Esophagus muscularis mucosa (tissue), 3 donors: ENCODE data around the gene RPS19BP1.

Source experiments
- POLR2A ChIP-seq: fragments of 450-650 bp; IDR thresholded peaks from one replicate; pipeline ENCODE4 v1.6.1; 2017; ENCODE audit warnings: antibody characterized with exemption, moderate library complexity, mild to moderate bottlenecking, low read depth
- POLR2AphosphoS5 ChIP-seq, 2 donors: sonication (generic); formaldehyde crosslinking; IDR thresholded peaks; one replicate each; pipeline ENCODE4 v1.6.1; 2017; ENCODE audit warnings: antibody characterized with exemption in 2 of 2
- TF ChIP-seq, protein P1 (sequence below), 3 experiments: fragments of 200-600 bp in 2 of 3; fragments of 450-650 bp in 1 of 3; sonication (generic) in 2 of 3; IDR thresholded peaks; one replicate each; pipeline ENCODE4 v1.5.1; 2017 to 2019; ENCODE audit warnings: antibody characterized with exemption in 3 of 3, mild to moderate bottlenecking in 2 of 3, moderate library complexity in 1 of 3

DNA sequence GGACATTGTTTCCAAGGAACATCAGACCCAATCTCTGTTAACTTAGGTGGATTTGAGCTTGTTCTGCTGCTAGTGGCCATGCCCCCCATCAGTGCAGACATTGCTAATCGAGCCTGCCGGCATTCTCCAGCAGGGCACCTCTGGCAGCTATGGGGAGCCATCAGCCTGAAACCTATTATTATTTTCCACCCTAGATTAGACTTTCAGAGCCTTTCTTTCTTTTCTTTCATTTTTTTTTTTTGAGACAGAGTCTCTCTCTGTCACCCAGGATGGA, 42.9 kb upstream of the RPS19BP1 start:
- no peak for TF ChIP-seq POLR2A
- TF ChIP-seq, protein P1, sequence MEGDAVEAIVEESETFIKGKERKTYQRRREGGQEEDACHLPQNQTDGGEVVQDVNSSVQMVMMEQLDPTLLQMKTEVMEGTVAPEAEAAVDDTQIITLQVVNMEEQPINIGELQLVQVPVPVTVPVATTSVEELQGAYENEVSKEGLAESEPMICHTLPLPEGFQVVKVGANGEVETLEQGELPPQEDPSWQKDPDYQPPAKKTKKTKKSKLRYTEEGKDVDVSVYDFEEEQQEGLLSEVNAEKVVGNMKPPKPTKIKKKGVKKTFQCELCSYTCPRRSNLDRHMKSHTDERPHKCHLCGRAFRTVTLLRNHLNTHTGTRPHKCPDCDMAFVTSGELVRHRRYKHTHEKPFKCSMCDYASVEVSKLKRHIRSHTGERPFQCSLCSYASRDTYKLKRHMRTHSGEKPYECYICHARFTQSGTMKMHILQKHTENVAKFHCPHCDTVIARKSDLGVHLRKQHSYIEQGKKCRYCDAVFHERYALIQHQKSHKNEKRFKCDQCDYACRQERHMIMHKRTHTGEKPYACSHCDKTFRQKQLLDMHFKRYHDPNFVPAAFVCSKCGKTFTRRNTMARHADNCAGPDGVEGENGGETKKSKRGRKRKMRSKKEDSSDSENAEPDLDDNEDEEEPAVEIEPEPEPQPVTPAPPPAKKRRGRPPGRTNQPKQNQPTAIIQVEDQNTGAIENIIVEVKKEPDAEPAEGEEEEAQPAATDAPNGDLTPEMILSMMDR (IDR thresholded peaks at IDR 0.05): no peak
- TF ChIP-seq POLR2AphosphoS5 (IDR thresholded peaks at IDR 0.05): no peak
